ENCODE results near the gene S100A12.
"Not testable (repeated sequence)": the region's sequence is repeated elsewhere in the genome, so short reads cannot be mapped to it uniquely, and the experiment has no call there.

The S100A12 gene

GRCh38 chr1:153375511-153375910 lies at the start of gene S100A12:
TSS of gene S100A12 (minus strand) at chr1:153375621. CDS start at chr1:153374592, 1,029 bp downstream.
- no peak for DNase-seq

- DNase-seq = no peak
Observed at GRCh38 chr1:153422450-153423068, 47.1 kb upstream of the S100A12 start.

GRCh38 chr1:153420306-153420705 lies 44.9 kb upstream of the S100A12 start:
- no peak for DNase-seq

GRCh38 chr1:153419436-153419793 lies 44.0 kb upstream of the S100A12 start:
- not testable (repeated sequence) for DNase-seq

- not testable (repeated sequence) for DNase-seq
Observed at GRCh38 chr1:153418758-153419435, 43.5 kb upstream of the S100A12 start.

- no peak for DNase-seq
Observed at GRCh38 chr1:153417136-153417888, 41.9 kb upstream of the S100A12 start.

GRCh38 chr1:153415850-153416570 lies 40.6 kb upstream of the S100A12 start, which contains the start of gene S100A7A:
TSS of gene S100A7A (plus strand) at chr1:153416520. CDS start at chr1:153418083, 1,563 bp downstream.
- no peak for DNase-seq

GRCh38 chr1:153413961-153414360 lies 38.5 kb upstream of the S100A12 start:
- not testable (repeated sequence) for DNase-seq

- not testable (repeated sequence) for DNase-seq
Observed at GRCh38 chr1:153407274-153407673, 31.9 kb upstream of the S100A12 start.

- DNase-seq = not testable (repeated sequence)
Observed at GRCh38 chr1:153405825-153406599, 30.6 kb upstream of the S100A12 start.

- DNase-seq = no peak
Observed at GRCh38 chr1:153404768-153405167, 29.3 kb upstream of the S100A12 start.

GRCh38 chr1:153404086-153404635 lies 28.7 kb upstream of the S100A12 start:
- DNase-seq = no peak

GRCh38 chr1:153403421-153404085 lies 28.1 kb upstream of the S100A12 start:
- no peak for DNase-seq

- DNase-seq = no peak
Observed at GRCh38 chr1:153402226-153402625, 26.8 kb upstream of the S100A12 start.

GRCh38 chr1:153401461-153401860 lies 26.0 kb upstream of the S100A12 start:
- DNase-seq = no peak

GRCh38 chr1:153400244-153400643 lies 24.8 kb upstream of the S100A12 start:
- no peak for DNase-seq

GRCh38 chr1:153399401-153400055 lies 24.1 kb upstream of the S100A12 start:
- DNase-seq = no peak

GRCh38 chr1:153397924-153398651 lies 22.7 kb upstream of the S100A12 start:
- no peak for DNase-seq

GRCh38 chr1:153397051-153397923 lies 21.9 kb upstream of the S100A12 start:
- peak; percentile 78 for DNase-seq
